ENCODE data around the gene ALS2CL. TPM values are rescaled to one million over a fixed set of nuclear protein-coding genes. Genes with fewer than 3 reads are reported as not detected.

ALS2CL gene
- total RNA-seq, 1 experiment from 2014 or later, result 4.9 TPM

DNA sequence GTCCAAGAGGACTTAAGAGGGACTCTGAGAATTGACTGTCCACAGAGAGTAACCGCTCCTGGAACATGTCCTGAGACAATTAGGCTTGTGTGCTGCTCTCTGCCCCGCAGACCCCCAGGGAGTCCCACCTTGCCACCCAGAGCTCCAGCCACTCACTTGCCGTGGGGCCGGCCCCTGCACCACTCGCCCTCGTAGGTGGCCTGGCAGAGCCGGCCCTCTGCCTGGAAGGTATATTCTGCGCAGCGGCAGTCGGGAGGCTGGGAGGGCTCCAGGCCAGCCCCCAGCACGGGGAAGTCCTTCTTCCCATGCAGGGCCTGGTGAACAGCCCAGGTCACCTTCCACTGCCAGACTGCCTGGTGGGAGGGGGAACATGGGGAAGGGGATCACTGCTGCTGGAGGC lies 10.5 kb downstream of the ALS2CL start:
- TF ChIP-seq, protein P1, sequence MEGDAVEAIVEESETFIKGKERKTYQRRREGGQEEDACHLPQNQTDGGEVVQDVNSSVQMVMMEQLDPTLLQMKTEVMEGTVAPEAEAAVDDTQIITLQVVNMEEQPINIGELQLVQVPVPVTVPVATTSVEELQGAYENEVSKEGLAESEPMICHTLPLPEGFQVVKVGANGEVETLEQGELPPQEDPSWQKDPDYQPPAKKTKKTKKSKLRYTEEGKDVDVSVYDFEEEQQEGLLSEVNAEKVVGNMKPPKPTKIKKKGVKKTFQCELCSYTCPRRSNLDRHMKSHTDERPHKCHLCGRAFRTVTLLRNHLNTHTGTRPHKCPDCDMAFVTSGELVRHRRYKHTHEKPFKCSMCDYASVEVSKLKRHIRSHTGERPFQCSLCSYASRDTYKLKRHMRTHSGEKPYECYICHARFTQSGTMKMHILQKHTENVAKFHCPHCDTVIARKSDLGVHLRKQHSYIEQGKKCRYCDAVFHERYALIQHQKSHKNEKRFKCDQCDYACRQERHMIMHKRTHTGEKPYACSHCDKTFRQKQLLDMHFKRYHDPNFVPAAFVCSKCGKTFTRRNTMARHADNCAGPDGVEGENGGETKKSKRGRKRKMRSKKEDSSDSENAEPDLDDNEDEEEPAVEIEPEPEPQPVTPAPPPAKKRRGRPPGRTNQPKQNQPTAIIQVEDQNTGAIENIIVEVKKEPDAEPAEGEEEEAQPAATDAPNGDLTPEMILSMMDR (conservative IDR thresholded peaks at IDR 0.05), result no peak
- no peaks in the 10 kb centered on the region for H3K79me2 ChIP-seq (ENCODE audit: insufficient read depth, low read length)
- H3K79me1 ChIP-seq (ENCODE audit: insufficient read depth, low read depth, low read length, poor library complexity, severe bottlenecking), result no peaks in the 10 kb centered on the region
- no peak overlapping the region for H3T11ph ChIP-seq (ENCODE audit: low read length)
- H3K36me3 Mint-ChIP-seq (ENCODE audit: insufficient read depth in 1 of 3, low read depth in 3 of 3), result no peaks in the 10 kb centered on the region; a peak in 3 of 7 replicates
- no peak overlapping the region for H4K91ac ChIP-seq (ENCODE audit: insufficient read length, low read depth, low read length)
- no peak overlapping the region for H4K5ac ChIP-seq (ENCODE audit: insufficient read length, low read depth, low read length)
- H3K27me3 Mint-ChIP-seq (ENCODE audit: low read depth), result no peaks in the 10 kb centered on the region
- DNase-seq, result no peak
- H3K23ac ChIP-seq (ENCODE audit: insufficient read length, low read depth, low read length), result no peak overlapping the region
- H2BK5ac ChIP-seq (ENCODE audit: insufficient read length, low read length), result no peak overlapping the region
- no peak overlapping the region for H3K4me2 ChIP-seq (ENCODE audit: insufficient read depth, insufficient read length, low read length)
- no peak overlapping the region for H3K56ac ChIP-seq (ENCODE audit: insufficient read length, low read depth, low read length)
- H2BK120ac ChIP-seq (ENCODE audit: low read depth, low read length, poor library complexity, severe bottlenecking), result no peak overlapping the region
- H4K8ac ChIP-seq (replicated peaks; ENCODE audit: insufficient read length, low read depth, low read length), result no peak overlapping the region
- WGBS (ENCODE audit: extremely low coverage, insufficient read length, low lambda C conversion rate), result no CpG with 5 or more reads among the region's 11 CpGs
- no peak overlapping the region for H3K9ac ChIP-seq (ENCODE audit: extremely low read depth, insufficient read length, low read length)
- H3K4ac ChIP-seq (ENCODE audit: low read depth, low read length), result no peak overlapping the region
- H2BK12ac ChIP-seq (ENCODE audit: insufficient read length, low read depth, low read length), result no peak overlapping the region
- H3K4me1 ChIP-seq (ENCODE audit: insufficient read depth, low read length), result no peaks in the 10 kb centered on the region
- no peaks in the 10 kb centered on the region for H3K27me3 ChIP-seq (ENCODE audit: insufficient read depth, low read length)
- H3K9me3 ChIP-seq (ENCODE audit: control insufficient read depth, low read depth, low read length), result no peaks in the 10 kb centered on the region
- H3K4me1 Mint-ChIP-seq, result peaks cover 0 to 14% of the 10 kb centered on the region in 2 experiments; a peak in 3 of 4 replicates
- H2AK5ac ChIP-seq (ENCODE audit: insufficient read length, low read length), result no peak overlapping the region
- no peaks in the 10 kb centered on the region for H3K9me3 Mint-ChIP-seq
- H3K4me3 Mint-ChIP-seq, result no peak overlapping the region
- no peak overlapping the region for H2BK20ac ChIP-seq (ENCODE audit: low read depth, low read length, poor library complexity, severe bottlenecking)
- no peak overlapping the region for H3K27ac Mint-ChIP-seq
- H2AFZ ChIP-seq (ENCODE audit: low read length), result no peak overlapping the region
- no peaks in the 10 kb centered on the region for H3K23me2 ChIP-seq (ENCODE audit: insufficient read length, low read depth, low read length, poor library complexity, severe bottlenecking)
- no peak overlapping the region; the same call in 1 of the 2 replicates for H3K14ac ChIP-seq (ENCODE audit: insufficient read depth, low read length)
- H3K27ac ChIP-seq (ENCODE audit: insufficient read length, low read depth, low read length), result no peak overlapping the region
- H2BK15ac ChIP-seq (ENCODE audit: low read depth, low read length), result no peak overlapping the region
- no peaks in the 10 kb centered on the region for H4K20me1 ChIP-seq (ENCODE audit: control insufficient read depth, insufficient read depth, insufficient read length)
- H3K18ac ChIP-seq (ENCODE audit: insufficient read length, low read depth, low read length), result no peak overlapping the region
